SK-N-SH treated with all-trans-retinoic acid at 6 μM for 48 hours (cell line): ENCODE measurements around the gene HLA-DRA.
"Not testable (repeated sequence)": the region's sequence is repeated elsewhere in the genome, so short reads cannot be mapped to it uniquely, and the experiment has no call there.

Source experiments
- ATAC-seq: fragments of 200-7000 bp; cut with Tn5 transposase; 3 replicates; pipeline ENCODE4 v1.9.1; 2020; ENCODE audit warnings: mild to moderate bottlenecking, moderate library complexity
- ARNTL ChIP-seq: fragments of 450-650 bp; formaldehyde crosslinking; IDR thresholded peaks from 2 replicates; pipeline ENCODE4 v1.5.0; 2020; ENCODE audit warnings: low read depth, mild to moderate bottlenecking, moderate library complexity, borderline replicate concordance
- BACH2 ChIP-seq: fragments of 250-450 bp; sonication (Bioruptor Pico); IDR thresholded peaks from 2 replicates; pipeline ENCODE4 v1.9.0; 2021; ENCODE audit warnings: mild to moderate bottlenecking, borderline replicate concordance
- CSDC2 ChIP-seq: fragments of 250-450 bp; sonication (Bioruptor Pico); IDR thresholded peaks from 2 replicates; pipeline ENCODE4 v1.5.0; 2020; ENCODE audit warnings: mild to moderate bottlenecking, moderate library complexity
- CSRNP3 ChIP-seq: fragments of 250-450 bp; sonication (Bioruptor Pico); IDR thresholded peaks from 2 replicates; pipeline ENCODE4 v1.5.1; 2021; ENCODE audit warnings: mild to moderate bottlenecking, moderate library complexity
- ESRRG ChIP-seq: fragments of 250-450 bp; sonication (Bioruptor Pico); IDR thresholded peaks from 2 replicates; pipeline ENCODE4 v1.6.1; 2021; ENCODE audit warnings: mild to moderate bottlenecking
- GLIS3 ChIP-seq: fragments of 250-450 bp; sonication (Bioruptor Pico); IDR thresholded peaks from 2 replicates; pipeline ENCODE4 v1.5.0; 2020; ENCODE audit warnings: mild to moderate bottlenecking, moderate library complexity
- OSR1 ChIP-seq: fragments of 250-450 bp; sonication (Bioruptor Pico); IDR thresholded peaks from 2 replicates; pipeline ENCODE4 v1.8.0; 2022; ENCODE audit warnings: moderate library complexity, mild to moderate bottlenecking, inconsistent platforms
- PATZ1 ChIP-seq: fragments of 250-450 bp; sonication (Bioruptor Pico); IDR thresholded peaks from 2 replicates; pipeline ENCODE4 v1.8.0; 2020; ENCODE audit warnings: mild to moderate bottlenecking, moderate library complexity, borderline replicate concordance
- POU6F1 ChIP-seq: fragments of 250-450 bp; sonication (Bioruptor Pico); IDR thresholded peaks from 2 replicates; pipeline ENCODE4 v1.8.0; 2021; ENCODE audit warnings: low read depth, mild to moderate bottlenecking, moderate library complexity, borderline replicate concordance
- PPARA ChIP-seq: fragments of 250-450 bp; sonication (Bioruptor Pico); IDR thresholded peaks from 2 replicates; pipeline ENCODE4 v1.5.0; 2020; ENCODE audit warnings: mild to moderate bottlenecking, borderline replicate concordance
- RARB ChIP-seq: fragments of 250-450 bp; sonication (Bioruptor Pico); IDR thresholded peaks from 2 replicates; pipeline ENCODE4 v1.8.0; 2021; ENCODE audit warnings: mild to moderate bottlenecking, moderate library complexity
- TCF4 ChIP-seq: fragments of 250-450 bp; sonication (Bioruptor Pico); IDR thresholded peaks from 2 replicates; pipeline ENCODE4 v1.8.0; 2021; ENCODE audit warnings: mild to moderate bottlenecking, moderate library complexity, borderline replicate concordance
- TOX ChIP-seq: fragments of 250-450 bp; sonication (Bioruptor Pico); IDR thresholded peaks from 2 replicates; pipeline ENCODE4 v1.8.0; 2021; ENCODE audit warnings: mild to moderate bottlenecking, moderate library complexity, borderline replicate concordance
- TSHZ2 ChIP-seq: fragments of 250-450 bp; sonication (Bioruptor Pico); IDR thresholded peaks from 2 replicates; pipeline ENCODE4 v1.5.0; 2020; ENCODE audit warnings: mild to moderate bottlenecking, moderate library complexity
- ZC3H10 ChIP-seq: fragments of 250-450 bp; sonication (Bioruptor Pico); IDR thresholded peaks from 2 replicates; pipeline ENCODE4 v1.5.1; 2021; ENCODE audit warnings: mild to moderate bottlenecking, moderate library complexity
- ZFP3 ChIP-seq: fragments of 250-450 bp; sonication (Bioruptor Pico); IDR thresholded peaks from 2 replicates; pipeline ENCODE4 v1.5.0; 2020; ENCODE audit warnings: mild to moderate bottlenecking, moderate library complexity
- ZFP30 ChIP-seq: fragments of 450-650 bp; formaldehyde crosslinking; IDR thresholded peaks from 2 replicates; pipeline ENCODE4 v1.5.0; 2022; ENCODE audit warnings: mild to moderate bottlenecking, moderate library complexity
- TF ChIP-seq, protein P1 (sequence below): fragments of 250-450 bp; sonication (Bioruptor Pico); IDR thresholded peaks from 2 replicates; pipeline ENCODE4 v1.5.1; 2020; ENCODE audit warnings: low read depth, mild to moderate bottlenecking, moderate library complexity

HLA-DRA gene

DNA sequence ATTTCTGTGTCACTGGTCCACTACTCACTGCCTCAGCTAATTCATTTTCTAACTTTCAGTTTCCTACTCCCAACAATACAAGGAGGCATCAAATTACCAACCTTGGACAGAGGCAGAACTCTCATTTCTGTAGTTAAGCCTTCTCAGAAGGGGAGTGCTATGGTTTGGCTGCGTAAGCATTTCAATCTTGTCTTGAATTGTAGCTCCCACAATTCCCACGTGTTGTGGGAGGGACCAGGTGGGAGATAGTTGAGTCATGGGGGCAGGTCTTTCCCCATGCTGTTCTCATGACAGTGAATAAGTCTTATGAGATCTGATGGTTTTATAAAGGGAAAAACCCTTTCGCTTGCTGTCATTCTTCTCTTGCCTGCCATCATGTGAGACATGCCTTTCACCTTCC is 22.9 kb downstream of the HLA-DRA start:
- ATAC-seq, result no peak
- TF ChIP-seq RARB (CRISPR knock-in tag) (no peak), TCF4 (no peak), ESRRG (CRISPR knock-in tag) (no peak), ZFP30 (CRISPR knock-in tag) (no peak), ZFP3 (CRISPR knock-in tag) (no peak), BACH2 (CRISPR knock-in tag) (no peak), CSDC2 (CRISPR knock-in tag) (no peak), PPARA (no peak), ARNTL (CRISPR knock-in tag) (no peak), TOX (CRISPR knock-in tag) (no peak), ZC3H10 (CRISPR knock-in tag) (no peak), POU6F1 (no peak), OSR1 (CRISPR knock-in tag) (no peak)
- TF ChIP-seq, protein P1, sequence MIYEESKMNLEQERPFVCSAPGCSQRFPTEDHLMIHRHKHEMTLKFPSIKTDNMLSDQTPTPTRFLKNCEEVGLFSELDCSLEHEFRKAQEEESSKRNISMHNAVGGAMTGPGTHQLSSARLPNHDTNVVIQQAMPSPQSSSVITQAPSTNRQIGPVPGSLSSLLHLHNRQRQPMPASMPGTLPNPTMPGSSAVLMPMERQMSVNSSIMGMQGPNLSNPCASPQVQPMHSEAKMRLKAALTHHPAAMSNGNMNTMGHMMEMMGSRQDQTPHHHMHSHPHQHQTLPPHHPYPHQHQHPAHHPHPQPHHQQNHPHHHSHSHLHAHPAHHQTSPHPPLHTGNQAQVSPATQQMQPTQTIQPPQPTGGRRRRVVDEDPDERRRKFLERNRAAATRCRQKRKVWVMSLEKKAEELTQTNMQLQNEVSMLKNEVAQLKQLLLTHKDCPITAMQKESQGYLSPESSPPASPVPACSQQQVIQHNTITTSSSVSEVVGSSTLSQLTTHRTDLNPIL (CRISPR knock-in tag), result no peak

DNA sequence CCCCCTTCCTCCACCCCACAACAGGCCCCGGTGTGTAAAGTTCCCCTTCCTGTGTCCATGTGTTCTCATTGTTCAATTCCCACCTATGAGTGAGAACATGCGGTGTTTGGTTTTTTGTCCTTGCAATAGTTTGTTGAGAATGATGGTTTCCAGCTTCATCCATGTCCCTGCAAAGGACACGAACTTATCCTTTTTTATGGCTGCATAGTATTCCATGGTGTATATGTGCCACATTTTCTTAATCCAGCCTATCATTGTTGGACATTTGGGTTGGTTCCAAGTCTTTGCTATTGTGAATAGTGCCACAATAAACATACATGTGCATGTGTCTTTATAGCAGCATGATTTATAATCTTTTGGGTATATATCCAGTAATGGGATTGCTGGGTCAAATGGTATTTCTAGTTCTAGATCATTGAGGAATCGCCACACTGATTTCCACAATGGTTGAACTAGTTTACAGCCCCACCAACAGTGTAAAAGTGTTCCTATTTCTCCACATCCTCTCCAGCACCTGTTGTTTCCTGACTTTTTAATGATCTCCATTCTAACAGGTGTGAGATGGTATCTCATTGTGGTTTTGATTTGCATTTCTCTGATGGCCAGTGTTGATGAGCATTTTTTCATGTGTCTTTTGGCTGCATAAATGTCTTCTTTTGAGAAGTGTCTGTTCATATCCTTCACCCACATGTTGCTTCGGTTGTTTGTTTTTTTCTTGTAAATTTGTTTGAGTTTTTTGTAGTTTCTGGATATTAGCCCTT is 28.2 kb downstream of the HLA-DRA start:
- ATAC-seq, result not testable (repeated sequence)

DNA sequence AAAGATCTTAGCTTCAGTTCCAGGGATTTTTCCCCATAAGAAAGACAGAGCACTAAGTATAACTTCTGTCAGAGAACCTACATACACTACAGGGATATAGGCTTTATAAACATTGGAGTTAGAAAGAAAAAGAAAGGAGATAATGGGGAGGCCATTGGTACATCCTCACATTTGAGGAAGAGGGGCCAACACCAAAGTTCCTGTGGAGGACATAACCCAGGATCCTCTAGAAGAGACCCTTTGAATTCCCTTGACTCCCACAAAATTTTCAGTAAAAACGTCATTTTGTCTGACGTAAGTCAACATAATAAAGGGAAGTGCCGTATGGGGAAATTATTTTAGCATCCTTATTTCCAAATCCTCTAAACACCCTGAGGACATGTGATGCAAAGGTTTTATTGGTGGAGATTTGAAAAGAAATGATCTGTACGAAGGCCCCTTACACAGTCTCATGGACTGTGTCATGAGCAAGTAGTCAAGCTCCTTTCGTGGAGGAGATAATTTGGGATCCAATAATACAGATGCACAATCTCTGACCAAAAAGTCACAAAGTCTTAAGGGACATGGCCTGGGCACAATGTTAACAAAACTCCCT is 33.2 kb downstream of the HLA-DRA start:
- no peak for ATAC-seq

More for the DNA sequence above, 33.2 kb downstream of the HLA-DRA start:
- no peak for TF ChIP-seq ARNTL (CRISPR knock-in tag)
- no peak for TF ChIP-seq POU6F1
- TF ChIP-seq CSRNP3 (CRISPR knock-in tag), result no peak
- TF ChIP-seq ZC3H10 (CRISPR knock-in tag), result no peak
- no peak for TF ChIP-seq PATZ1 (CRISPR knock-in tag)
- TF ChIP-seq RARB (CRISPR knock-in tag), result no peak
- TF ChIP-seq TSHZ2 (CRISPR knock-in tag), result no peak
- TF ChIP-seq GLIS3 (CRISPR knock-in tag), result no peak
- no peak for TF ChIP-seq CSDC2 (CRISPR knock-in tag)
- TF ChIP-seq ZFP30 (CRISPR knock-in tag), result no peak
